Measurements from ENCODE around the gene IP6K1. TPM values are rescaled to one million over a fixed set of nuclear protein-coding genes. Genes with fewer than 3 reads are reported as not detected.

The IP6K1 gene
- total RNA-seq, 1 experiment from 2014 or later, result 42.2 TPM

GRCh38 chr3:49812916-49813496 lies 26.7 kb upstream of the IP6K1 start:
- no peaks in the 10 kb centered on the region for H3K4me1 Mint-ChIP-seq
- H3K4me2 ChIP-seq (ENCODE audit: insufficient read depth, insufficient read length, low read length), result no peak overlapping the region
- no peaks in the 10 kb centered on the region for H3K9me3 ChIP-seq (ENCODE audit: control insufficient read depth, low read depth, low read length)
- no peak overlapping the region for H2BK15ac ChIP-seq (ENCODE audit: low read depth, low read length)
- H3K23ac ChIP-seq (ENCODE audit: insufficient read length, low read depth, low read length), result no peak overlapping the region
- no peak overlapping the region for H3K27ac Mint-ChIP-seq
- no peak overlapping the region for H4K5ac ChIP-seq (ENCODE audit: insufficient read length, low read depth, low read length)
- TF ChIP-seq CTCF (conservative IDR thresholded peaks at IDR 0.05), result no peak
- no peaks in the 10 kb centered on the region for H3K9me3 Mint-ChIP-seq
- H3K27me3 ChIP-seq (ENCODE audit: insufficient read depth, low read length), result no peaks in the 10 kb centered on the region
- no peaks in the 10 kb centered on the region for H4K20me1 ChIP-seq (ENCODE audit: control insufficient read depth, insufficient read depth, insufficient read length)
- no peak overlapping the region for H3K14ac ChIP-seq (ENCODE audit: insufficient read depth, low read length)
- no peak overlapping the region for H3T11ph ChIP-seq (ENCODE audit: low read length)
- no peak overlapping the region for H2BK5ac ChIP-seq (ENCODE audit: insufficient read length, low read length)
- no peak overlapping the region for H2BK12ac ChIP-seq (ENCODE audit: insufficient read length, low read depth, low read length)
- H4K8ac ChIP-seq (replicated peaks; ENCODE audit: insufficient read length, low read depth, low read length), result no peak overlapping the region
- no peak overlapping the region for H3K18ac ChIP-seq (ENCODE audit: insufficient read length, low read depth, low read length)
- no peaks in the 10 kb centered on the region for H3K79me2 ChIP-seq (ENCODE audit: insufficient read depth, low read length)
- no peak overlapping the region for H3K27ac ChIP-seq (ENCODE audit: insufficient read length, low read depth, low read length)
- no peak overlapping the region for H3K9ac ChIP-seq (ENCODE audit: extremely low read depth, insufficient read length, low read length)
- no peaks in the 10 kb centered on the region for H3K79me1 ChIP-seq (ENCODE audit: insufficient read depth, low read depth, low read length, poor library complexity, severe bottlenecking)
- no CpG with 5 or more reads among the region's 9 CpGs for WGBS (ENCODE audit: extremely low coverage, insufficient read length, low lambda C conversion rate)
- H2AK5ac ChIP-seq (ENCODE audit: insufficient read length, low read length), result no peak overlapping the region
- H2BK120ac ChIP-seq (ENCODE audit: low read depth, low read length, poor library complexity, severe bottlenecking), result no peak overlapping the region
- H2BK20ac ChIP-seq (ENCODE audit: low read depth, low read length, poor library complexity, severe bottlenecking), result no peak overlapping the region
- H2AFZ ChIP-seq (ENCODE audit: low read length), result no peak overlapping the region
- no peaks in the 10 kb centered on the region for H3K36me3 Mint-ChIP-seq (ENCODE audit: insufficient read depth in 1 of 3, low read depth in 3 of 3)
- H3K4me1 ChIP-seq (ENCODE audit: insufficient read depth, low read length), result no peaks in the 10 kb centered on the region
- peaks cover 1% of the 10 kb centered on the region; the same call in 1 of the 2 replicates for H3K27me3 Mint-ChIP-seq (ENCODE audit: low read depth)
- no peaks in the 10 kb centered on the region for H3K23me2 ChIP-seq (ENCODE audit: insufficient read length, low read depth, low read length, poor library complexity, severe bottlenecking)
- H3K4me3 Mint-ChIP-seq, result no peak overlapping the region
- DNase-seq, result no peak
- no peak overlapping the region for H4K91ac ChIP-seq (ENCODE audit: insufficient read length, low read depth, low read length)
- H3K56ac ChIP-seq (ENCODE audit: insufficient read length, low read depth, low read length), result no peak overlapping the region
- no peak overlapping the region for H3K4ac ChIP-seq (ENCODE audit: low read depth, low read length)
